ENCODE measurements around the gene IL18BP.

The IL18BP gene

DNA sequence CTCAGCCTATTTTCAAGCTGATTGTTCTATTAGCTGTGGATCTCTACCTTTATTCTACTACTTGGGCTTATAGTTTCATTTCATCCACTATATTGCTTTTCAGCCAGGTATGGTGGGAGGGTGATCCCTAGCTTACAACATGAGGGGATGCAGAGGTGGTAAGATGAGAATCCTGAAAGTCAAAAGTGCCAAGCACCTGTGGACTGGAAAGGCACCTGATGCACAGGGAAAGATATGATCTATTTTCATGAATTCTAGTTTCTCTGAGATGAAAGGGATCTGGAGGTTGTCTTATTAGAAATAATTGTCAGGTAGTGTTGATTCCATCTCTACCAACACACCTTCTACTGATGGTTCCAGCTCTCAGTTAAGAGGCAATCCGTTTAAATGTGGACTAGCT, 21.6 kb upstream of the IL18BP start:
- TF ChIP-seq ZNF707 (tag by site-specific recombination; IDR thresholded peaks at IDR 0.05): no peak
- peak; percentile 67 for TF ChIP-seq SCRT2 (tag by site-specific recombination; IDR thresholded peaks at IDR 0.05)
- TF ChIP-seq ZNF311 (tag by site-specific recombination; IDR thresholded peaks at IDR 0.05; ENCODE audit: borderline replicate concordance): no peak
- TF ChIP-seq SCRT1 (tag by site-specific recombination; IDR thresholded peaks at IDR 0.05; ENCODE audit: borderline replicate concordance): peak; percentile 60; the same call in 1 of the 2 replicates
- TF ChIP-seq, protein P1, sequence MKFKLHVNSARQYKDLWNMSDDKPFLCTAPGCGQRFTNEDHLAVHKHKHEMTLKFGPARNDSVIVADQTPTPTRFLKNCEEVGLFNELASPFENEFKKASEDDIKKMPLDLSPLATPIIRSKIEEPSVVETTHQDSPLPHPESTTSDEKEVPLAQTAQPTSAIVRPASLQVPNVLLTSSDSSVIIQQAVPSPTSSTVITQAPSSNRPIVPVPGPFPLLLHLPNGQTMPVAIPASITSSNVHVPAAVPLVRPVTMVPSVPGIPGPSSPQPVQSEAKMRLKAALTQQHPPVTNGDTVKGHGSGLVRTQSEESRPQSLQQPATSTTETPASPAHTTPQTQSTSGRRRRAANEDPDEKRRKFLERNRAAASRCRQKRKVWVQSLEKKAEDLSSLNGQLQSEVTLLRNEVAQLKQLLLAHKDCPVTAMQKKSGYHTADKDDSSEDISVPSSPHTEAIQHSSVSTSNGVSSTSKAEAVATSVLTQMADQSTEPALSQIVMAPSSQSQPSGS (tag by site-specific recombination; IDR thresholded peaks at IDR 0.05; ENCODE audit: low read depth): no peak
- no peak for TF ChIP-seq ZSCAN30 (tag by site-specific recombination; IDR thresholded peaks at IDR 0.05)
- Histone ChIP-seq H3K27ac (ENCODE audit: extremely low read depth, low read depth, low read length) (no peak overlapping the region), H3K36me3 (ENCODE audit: control insufficient read depth in 2 of 2, insufficient read depth in 1 of 2, low read length in 2 of 2) (peaks cover 0 to 35% of the 10 kb centered on the region in 2 experiments; a peak in 1 of 3 replicates), H3K4me3 (ENCODE audit: low read depth, low read length) (no peak overlapping the region), H3K4me1 (ENCODE audit: control insufficient read depth, insufficient read depth, low read length) (no peaks in the 10 kb centered on the region), H3K9me3 (ENCODE audit: control insufficient read depth, insufficient read depth, low read depth, low read length) (no peaks in the 10 kb centered on the region)
- ChIA-PET POLR2A (no interaction called here), CTCF (interaction anchor here (0.6 to 3.9 kb wide), 47 partner anchors 8 to 458 kb away, joined by 3 to 39 read pairs (median 4); no protein-coding TSS in a partner anchor)

DNA sequence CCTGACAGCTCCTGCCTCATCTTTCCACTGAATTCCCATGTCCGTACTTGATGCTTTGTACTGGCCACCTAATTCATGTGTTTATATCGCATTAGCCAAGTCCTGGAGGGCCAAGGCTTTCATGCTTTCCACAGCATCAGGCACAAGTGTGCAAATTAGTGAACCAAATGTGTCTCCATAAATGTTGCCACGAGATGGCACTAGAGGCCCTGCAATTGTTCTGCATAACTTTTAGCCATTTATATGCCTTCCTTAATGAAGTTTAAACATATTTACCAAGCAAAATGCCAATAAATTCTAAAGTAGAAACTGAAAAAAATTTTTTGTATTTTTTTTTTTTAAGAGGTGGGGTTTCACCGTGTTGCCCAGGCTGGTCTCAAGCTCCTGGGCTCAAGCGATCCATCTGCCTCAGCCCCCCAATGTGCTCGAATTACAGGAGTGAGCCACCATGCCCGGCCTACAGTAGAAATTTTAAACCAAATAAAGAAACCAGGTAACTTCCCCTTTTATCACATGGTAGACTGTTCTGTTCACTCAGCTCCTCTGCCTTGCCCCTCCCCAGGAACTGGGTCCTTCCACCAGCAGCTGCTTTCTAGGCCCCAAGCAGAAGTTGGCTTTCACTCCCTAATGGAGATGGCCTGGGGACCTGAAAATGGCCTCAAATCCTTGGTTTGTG, 20.8 kb upstream of the IL18BP start:
- H3K9me3 ChIP-seq (ENCODE audit: control insufficient read depth, insufficient read depth, low read depth, low read length): no peaks in the 10 kb centered on the region
- no peak for TF ChIP-seq ZNF621 (tag by site-specific recombination; IDR thresholded peaks at IDR 0.05)
- TF ChIP-seq ZNF654 (tag by site-specific recombination; IDR thresholded peaks at IDR 0.05; ENCODE audit: low read depth): peak; percentile 58
- TF ChIP-seq, protein P2, sequence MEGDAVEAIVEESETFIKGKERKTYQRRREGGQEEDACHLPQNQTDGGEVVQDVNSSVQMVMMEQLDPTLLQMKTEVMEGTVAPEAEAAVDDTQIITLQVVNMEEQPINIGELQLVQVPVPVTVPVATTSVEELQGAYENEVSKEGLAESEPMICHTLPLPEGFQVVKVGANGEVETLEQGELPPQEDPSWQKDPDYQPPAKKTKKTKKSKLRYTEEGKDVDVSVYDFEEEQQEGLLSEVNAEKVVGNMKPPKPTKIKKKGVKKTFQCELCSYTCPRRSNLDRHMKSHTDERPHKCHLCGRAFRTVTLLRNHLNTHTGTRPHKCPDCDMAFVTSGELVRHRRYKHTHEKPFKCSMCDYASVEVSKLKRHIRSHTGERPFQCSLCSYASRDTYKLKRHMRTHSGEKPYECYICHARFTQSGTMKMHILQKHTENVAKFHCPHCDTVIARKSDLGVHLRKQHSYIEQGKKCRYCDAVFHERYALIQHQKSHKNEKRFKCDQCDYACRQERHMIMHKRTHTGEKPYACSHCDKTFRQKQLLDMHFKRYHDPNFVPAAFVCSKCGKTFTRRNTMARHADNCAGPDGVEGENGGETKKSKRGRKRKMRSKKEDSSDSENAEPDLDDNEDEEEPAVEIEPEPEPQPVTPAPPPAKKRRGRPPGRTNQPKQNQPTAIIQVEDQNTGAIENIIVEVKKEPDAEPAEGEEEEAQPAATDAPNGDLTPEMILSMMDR (tag by site-specific recombination; IDR thresholded peaks at IDR 0.05): 0 out of 2 replicates have a peak, but pooled peaks have one; percentile 33
- H3K36me3 ChIP-seq (ENCODE audit: control insufficient read depth in 2 of 2, insufficient read depth in 1 of 2, low read length in 2 of 2): peaks cover 0 to 41% of the 10 kb centered on the region in 2 experiments; a peak in 1 of 3 replicates
- ChIA-PET CTCF (interaction anchor here (0.6 to 3.9 kb wide), 53 partner anchors 9 to 464 kb away, joined by 3 to 39 read pairs (median 4); no protein-coding TSS in a partner anchor), POLR2A (no interaction called here)
- H3K4me1 ChIP-seq (ENCODE audit: control insufficient read depth, insufficient read depth, low read length): no peaks in the 10 kb centered on the region
- H3K4me3 ChIP-seq (ENCODE audit: low read depth, low read length): no peak overlapping the region
- H3K27ac ChIP-seq (ENCODE audit: extremely low read depth, low read depth, low read length): no peak overlapping the region

DNA sequence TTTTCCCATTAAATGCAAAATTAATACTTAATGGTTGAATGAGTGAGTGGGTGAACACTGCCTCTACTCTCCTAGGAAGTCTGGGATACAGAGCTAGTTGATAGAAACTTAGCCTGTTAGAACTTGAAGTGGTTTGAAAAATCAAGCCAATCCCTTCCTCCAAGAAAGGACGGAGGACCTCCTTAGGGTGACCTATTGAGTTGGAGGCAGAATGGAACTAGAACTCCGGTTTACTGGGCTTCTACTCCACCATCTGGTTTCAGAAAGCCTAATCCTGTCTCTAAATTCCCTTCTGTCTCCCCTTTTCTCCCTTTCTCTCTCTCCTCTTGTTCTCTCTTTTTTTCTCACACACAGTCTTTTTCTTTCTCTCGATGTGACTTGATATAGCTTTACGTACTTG, 19.6 kb upstream of the IL18BP start:
- Histone ChIP-seq H3K9me3 (ENCODE audit: control insufficient read depth, insufficient read depth, low read depth, low read length) (no peaks in the 10 kb centered on the region), H3K27ac (ENCODE audit: extremely low read depth, low read depth, low read length) (no peak overlapping the region), H3K4me1 (ENCODE audit: control insufficient read depth, insufficient read depth, low read length) (no peaks in the 10 kb centered on the region), H3K4me3 (ENCODE audit: low read depth, low read length) (no peak overlapping the region), H3K36me3 (ENCODE audit: control insufficient read depth in 2 of 2, insufficient read depth in 1 of 2, low read length in 2 of 2) (peaks cover 0 to 51% of the 10 kb centered on the region in 2 experiments; a peak in 1 of 3 replicates)
- TF ChIP-seq, protein P3, sequence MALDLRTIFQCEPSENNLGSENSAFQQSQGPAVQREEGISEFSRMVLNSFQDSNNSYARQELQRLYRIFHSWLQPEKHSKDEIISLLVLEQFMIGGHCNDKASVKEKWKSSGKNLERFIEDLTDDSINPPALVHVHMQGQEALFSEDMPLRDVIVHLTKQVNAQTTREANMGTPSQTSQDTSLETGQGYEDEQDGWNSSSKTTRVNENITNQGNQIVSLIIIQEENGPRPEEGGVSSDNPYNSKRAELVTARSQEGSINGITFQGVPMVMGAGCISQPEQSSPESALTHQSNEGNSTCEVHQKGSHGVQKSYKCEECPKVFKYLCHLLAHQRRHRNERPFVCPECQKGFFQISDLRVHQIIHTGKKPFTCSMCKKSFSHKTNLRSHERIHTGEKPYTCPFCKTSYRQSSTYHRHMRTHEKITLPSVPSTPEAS (tag by site-specific recombination; IDR thresholded peaks at IDR 0.05): no peak
- no peak for TF ChIP-seq KLF10 (tag by site-specific recombination; IDR thresholded peaks at IDR 0.05)
- TF ChIP-seq WT1 (tag by site-specific recombination; IDR thresholded peaks at IDR 0.05): no peak
- TF ChIP-seq KLF7 (tag by site-specific recombination; IDR thresholded peaks at IDR 0.05; ENCODE audit: borderline replicate concordance): no peak
- TF ChIP-seq, protein P4, sequence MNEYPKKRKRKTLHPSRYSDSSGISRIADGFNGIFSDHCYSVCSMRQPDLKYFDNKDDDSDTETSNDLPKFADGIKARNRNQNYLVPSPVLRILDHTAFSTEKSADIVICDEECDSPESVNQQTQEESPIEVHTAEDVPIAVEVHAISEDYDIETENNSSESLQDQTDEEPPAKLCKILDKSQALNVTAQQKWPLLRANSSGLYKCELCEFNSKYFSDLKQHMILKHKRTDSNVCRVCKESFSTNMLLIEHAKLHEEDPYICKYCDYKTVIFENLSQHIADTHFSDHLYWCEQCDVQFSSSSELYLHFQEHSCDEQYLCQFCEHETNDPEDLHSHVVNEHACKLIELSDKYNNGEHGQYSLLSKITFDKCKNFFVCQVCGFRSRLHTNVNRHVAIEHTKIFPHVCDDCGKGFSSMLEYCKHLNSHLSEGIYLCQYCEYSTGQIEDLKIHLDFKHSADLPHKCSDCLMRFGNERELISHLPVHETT (tag by site-specific recombination; IDR thresholded peaks at IDR 0.05): no peak
- no peak for TF ChIP-seq ZBTB48 (tag by site-specific recombination; IDR thresholded peaks at IDR 0.05)
- TF ChIP-seq ZNF530 (tag by site-specific recombination; IDR thresholded peaks at IDR 0.05; ENCODE audit: low read depth): no peak
- no peak for TF ChIP-seq ZNF776 (tag by site-specific recombination; IDR thresholded peaks at IDR 0.05; ENCODE audit: borderline replicate concordance)
- TF ChIP-seq, protein P5, sequence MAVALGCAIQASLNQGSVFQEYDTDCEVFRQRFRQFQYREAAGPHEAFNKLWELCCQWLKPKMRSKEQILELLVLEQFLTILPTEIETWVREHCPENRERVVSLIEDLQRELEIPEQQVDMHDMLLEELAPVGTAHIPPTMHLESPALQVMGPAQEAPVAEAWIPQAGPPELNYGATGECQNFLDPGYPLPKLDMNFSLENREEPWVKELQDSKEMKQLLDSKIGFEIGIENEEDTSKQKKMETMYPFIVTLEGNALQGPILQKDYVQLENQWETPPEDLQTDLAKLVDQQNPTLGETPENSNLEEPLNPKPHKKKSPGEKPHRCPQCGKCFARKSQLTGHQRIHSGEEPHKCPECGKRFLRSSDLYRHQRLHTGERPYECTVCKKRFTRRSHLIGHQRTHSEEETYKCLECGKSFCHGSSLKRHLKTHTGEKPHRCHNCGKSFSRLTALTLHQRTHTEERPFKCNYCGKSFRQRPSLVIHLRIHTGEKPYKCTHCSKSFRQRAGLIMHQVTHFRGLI (tag by site-specific recombination; IDR thresholded peaks at IDR 0.05): no peak
- TF ChIP-seq ZNF549 (tag by site-specific recombination; IDR thresholded peaks at IDR 0.05): no peak
- TF ChIP-seq ZNF654 (tag by site-specific recombination; IDR thresholded peaks at IDR 0.05; ENCODE audit: low read depth): no peak
- POLR2A ChIA-PET: no interaction called here
- CTCF ChIA-PET: interaction anchor here (0.6 to 3.9 kb wide), 19 partner anchors 8 to 475 kb away, joined by 3 to 39 read pairs (median 5); partner anchors contain the start of gene CLPB
